ENCODE measurements around the gene CLCN6.

CLCN6 gene, protein sequence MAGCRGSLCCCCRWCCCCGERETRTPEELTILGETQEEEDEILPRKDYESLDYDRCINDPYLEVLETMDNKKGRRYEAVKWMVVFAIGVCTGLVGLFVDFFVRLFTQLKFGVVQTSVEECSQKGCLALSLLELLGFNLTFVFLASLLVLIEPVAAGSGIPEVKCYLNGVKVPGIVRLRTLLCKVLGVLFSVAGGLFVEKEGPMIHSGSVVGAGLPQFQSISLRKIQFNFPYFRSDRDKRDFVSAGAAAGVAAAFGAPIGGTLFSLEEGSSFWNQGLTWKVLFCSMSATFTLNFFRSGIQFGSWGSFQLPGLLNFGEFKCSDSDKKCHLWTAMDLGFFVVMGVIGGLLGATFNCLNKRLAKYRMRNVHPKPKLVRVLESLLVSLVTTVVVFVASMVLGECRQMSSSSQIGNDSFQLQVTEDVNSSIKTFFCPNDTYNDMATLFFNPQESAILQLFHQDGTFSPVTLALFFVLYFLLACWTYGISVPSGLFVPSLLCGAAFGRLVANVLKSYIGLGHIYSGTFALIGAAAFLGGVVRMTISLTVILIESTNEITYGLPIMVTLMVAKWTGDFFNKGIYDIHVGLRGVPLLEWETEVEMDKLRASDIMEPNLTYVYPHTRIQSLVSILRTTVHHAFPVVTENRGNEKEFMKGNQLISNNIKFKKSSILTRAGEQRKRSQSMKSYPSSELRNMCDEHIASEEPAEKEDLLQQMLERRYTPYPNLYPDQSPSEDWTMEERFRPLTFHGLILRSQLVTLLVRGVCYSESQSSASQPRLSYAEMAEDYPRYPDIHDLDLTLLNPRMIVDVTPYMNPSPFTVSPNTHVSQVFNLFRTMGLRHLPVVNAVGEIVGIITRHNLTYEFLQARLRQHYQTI

GRCh38 chr1:11805422-11806306 lies at the start of gene CLCN6, which contains the start of gene MTHFR:
TSS of gene CLCN6 (plus strand) at chr1:11806191. CDS start at chr1:11806263, 72 bp downstream.
TSS of gene MTHFR (minus strand) at chr1:11805964. CDS start at chr1:11803116, 2,848 bp downstream.
- peak; percentile 100 for DNase-seq (ENCODE audit: low spot score)

DNA sequence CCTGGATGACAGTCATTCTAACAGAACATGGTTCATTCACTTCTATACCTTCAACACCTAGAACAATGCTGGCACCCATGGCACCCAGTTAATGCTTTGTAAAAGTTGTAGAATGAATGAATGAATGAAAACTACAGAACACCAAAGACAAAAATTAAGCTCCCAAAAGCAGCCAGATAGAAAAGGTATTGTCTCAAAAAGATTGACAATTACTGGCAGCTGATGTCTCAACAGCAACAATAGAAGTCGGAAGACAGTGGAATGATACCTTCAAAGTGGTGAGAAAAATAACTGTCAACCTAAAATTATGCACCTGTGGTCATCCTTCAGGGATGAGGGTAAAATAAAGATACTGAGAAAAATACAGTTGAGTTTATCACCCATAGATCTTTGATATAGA lies 48.9 kb upstream of the CLCN6 start:
- DNase-seq (ENCODE audit: low spot score), result no peak

DNA sequence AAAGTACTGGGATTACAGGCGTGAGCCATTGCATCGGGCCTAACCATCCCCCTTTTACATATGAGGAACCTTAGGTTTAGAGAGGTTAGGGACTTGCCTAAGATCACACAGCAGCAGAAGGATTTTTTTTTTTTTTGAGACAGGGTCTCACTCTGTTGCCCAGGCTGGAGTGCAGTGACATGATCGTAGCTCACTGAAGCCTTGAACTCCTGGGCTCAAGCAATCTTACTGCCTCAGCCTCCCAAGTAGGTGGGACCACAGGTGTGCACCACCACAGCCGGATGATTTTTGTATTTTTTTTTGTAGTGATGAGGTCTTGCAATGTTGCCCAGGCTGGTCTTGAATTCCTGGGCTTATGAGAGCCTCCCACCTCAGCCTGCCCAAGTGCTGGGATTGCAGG lies 46.2 kb upstream of the CLCN6 start:
- DNase-seq (ENCODE audit: low spot score), result no peak

DNA sequence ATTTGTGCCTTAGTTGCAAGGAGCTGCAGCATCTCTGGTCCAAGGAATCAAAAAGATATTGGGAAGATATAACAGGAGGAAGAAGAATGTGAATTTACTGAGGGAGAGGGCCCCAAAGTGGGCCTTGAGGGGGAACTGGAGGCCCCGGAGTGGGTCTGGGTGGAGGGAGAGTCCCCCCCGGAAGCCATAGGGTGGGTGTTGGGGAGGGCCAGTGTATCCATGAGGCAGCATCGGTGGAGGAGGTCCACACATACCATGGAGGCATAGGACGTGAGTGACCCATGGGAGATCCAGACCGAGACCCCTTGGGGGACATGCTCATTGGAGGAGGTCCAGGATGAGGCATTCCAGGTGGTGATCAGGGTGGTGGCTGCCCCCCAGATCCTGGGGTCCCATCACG lies 44.7 kb upstream of the CLCN6 start:
- no peak for DNase-seq (ENCODE audit: low spot score)

GRCh38 chr1:11761988-11762406 lies 44.0 kb upstream of the CLCN6 start, which contains the start of gene C1orf167:
TSS of gene C1orf167 (plus strand) at chr1:11762193. CDS start at chr1:11764401, 2,208 bp downstream.
- DNase-seq (ENCODE audit: low spot score), result no peak

- DNase-seq (ENCODE audit: low spot score), result no peak
Observed at GRCh38 chr1:11764115-11764514, 41.9 kb upstream of the CLCN6 start.

DNA sequence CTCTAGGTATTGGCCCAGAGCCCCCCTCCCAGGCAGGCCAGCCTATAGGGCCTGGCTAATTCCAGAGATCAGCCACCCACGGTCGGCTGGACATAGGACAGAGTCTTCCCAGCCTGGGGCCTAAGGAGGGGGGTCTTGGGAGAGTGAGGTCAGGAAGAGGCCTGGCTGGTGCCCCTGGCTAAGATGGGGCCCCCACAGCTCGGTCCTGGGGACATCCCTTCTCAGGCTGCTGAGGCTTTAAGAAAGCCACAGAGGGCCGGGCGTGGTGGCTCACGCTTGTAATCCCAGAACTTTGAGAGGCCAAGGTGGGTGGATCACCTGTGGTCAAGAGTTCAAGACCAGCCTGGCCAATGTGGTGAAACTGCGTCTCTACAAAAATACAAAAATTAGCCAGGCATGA lies 41.5 kb upstream of the CLCN6 start:
- DNase-seq (ENCODE audit: low spot score), result no peak

GRCh38 chr1:11765661-11766428 lies 40.1 kb upstream of the CLCN6 start:
- DNase-seq (ENCODE audit: low spot score), result no peak

- no peak for DNase-seq (ENCODE audit: low spot score)
Observed at GRCh38 chr1:11766429-11766776, 39.6 kb upstream of the CLCN6 start.

- DNase-seq (ENCODE audit: low spot score), result no peak
Observed at GRCh38 chr1:11767922-11768704, 37.9 kb upstream of the CLCN6 start.

DNA sequence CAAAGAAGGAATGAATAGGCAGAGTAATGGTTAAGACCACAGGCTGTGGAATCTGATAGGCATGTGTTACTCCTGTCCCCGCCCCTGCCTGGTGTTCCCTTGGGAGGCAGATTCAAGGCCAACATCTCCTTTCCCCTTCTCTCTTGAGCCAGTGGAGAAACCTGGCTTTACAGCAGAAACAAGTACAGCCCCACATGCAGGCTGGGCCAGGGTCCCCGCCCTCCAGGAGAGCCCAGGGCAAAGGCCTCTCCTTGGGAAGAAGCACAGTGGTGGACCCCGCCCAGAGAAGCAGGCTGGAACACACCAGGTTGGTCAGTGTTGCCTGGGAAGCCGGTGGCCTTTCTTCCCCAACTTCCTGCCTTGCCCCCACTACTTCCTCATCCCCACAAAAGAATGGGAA lies 37.2 kb upstream of the CLCN6 start:
- no peak for DNase-seq (ENCODE audit: low spot score)

GRCh38 chr1:11769274-11769673 lies 36.7 kb upstream of the CLCN6 start:
- no peak for DNase-seq (ENCODE audit: low spot score)

DNA sequence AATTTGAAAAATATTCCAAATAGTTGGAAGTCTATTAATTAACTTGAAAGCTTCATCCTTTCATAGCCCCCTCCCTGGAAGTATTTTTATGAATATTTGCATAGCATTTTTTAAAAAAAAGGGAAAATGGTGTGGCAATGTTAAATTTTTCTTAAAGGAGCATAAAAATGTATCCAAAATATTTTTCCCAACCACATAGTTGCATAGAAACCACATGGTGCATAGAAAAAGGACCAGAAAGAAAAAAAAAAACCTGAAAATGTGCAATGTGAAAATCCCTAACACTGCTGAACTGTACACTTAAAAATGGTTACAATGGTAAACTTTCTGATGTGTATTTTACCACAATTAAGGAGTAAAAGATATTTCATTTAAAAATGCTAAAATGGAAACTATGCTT lies 36.0 kb upstream of the CLCN6 start:
- DNase-seq (ENCODE audit: low spot score), result no peak

DNA sequence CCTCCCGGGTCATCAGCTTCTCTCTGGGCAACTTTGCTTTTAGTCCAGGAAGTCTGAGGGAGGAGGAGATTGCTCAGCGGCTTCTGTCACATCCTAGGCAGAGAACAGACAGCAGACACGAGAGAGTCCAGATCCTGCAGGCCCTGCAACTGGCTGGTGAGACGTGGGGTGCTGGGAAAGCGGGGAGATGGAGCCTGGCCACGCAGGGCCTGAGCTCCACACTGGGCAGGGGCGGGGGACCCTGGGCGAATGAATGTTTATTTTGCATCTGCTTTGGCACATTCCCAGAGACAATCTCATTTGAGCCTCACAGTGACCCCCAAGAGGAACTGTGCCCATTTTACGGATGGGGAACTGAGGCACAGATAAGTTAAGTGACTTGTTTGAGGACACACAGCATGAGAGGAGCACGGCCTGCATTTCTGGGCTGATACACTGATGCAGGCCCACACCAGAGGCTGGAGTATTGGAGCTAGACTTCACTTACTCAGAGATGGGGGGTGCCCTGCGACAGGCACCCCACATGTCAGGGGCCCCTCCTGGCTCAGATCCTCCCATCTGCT lies 34.4 kb upstream of the CLCN6 start:
- DNase-seq (ENCODE audit: low spot score), result no peak

- peak; percentile 33 for DNase-seq (ENCODE audit: low spot score)
Observed at GRCh38 chr1:11772458-11772857, 33.5 kb upstream of the CLCN6 start.

- DNase-seq (ENCODE audit: low spot score), result no peak
Observed at GRCh38 chr1:11774753-11775152, 31.2 kb upstream of the CLCN6 start.

DNA sequence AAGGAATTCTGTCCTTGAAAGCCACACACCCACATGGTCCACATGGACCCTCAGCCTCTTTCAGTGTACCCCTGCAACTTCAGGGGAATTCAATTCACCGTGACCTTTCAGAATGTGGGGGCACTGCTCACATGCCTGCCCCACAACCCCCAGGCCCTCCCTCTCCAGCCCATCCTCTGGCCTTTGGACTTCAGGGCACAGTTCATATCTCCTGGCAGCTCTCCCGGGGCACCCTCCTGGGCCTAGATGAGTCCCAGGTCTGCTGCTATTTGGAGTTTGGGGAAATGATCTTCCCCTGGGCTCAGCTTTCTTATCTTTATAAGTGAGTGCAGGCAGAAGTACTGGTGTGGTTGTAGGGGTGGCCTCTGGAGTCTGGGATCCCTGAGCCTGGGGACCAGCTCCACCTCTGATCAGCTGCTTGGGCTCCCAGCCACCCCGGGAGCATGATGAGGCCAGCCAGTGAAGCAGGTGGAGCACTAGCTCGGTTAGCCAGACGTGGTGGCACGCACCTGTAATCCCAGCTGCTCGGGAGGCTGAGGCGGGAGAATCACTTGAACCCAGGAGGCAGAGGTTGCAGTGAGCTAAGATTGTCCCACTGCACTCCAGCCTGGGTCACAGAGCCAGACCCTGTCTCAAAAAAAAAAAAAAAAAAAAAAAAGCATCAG lies 28.2 kb upstream of the CLCN6 start:
- DNase-seq (ENCODE audit: low spot score), result no peak

- DNase-seq (ENCODE audit: low spot score), result no peak
Observed at GRCh38 chr1:11778336-11778735, 27.7 kb upstream of the CLCN6 start.

- DNase-seq (ENCODE audit: low spot score), result no peak
Observed at GRCh38 chr1:11778844-11779623, 27.0 kb upstream of the CLCN6 start.

Measured in NAMALWA (cell line).